IMR-90 (cell line): ENCODE results near the gene DISP2. TPM values are rescaled to one million over a fixed set of nuclear protein-coding genes. Genes with fewer than 3 reads are reported as not detected.

ENCODE experiments used
- ATAC-seq: fragments of 200-7000 bp; cut with Tn5 transposase; 2 replicates; pipeline ENCODE4 v1.9.1; 2020; ENCODE audit warnings: low read depth, mild to moderate bottlenecking, moderate library complexity
- BruUV-seq: library from RNA; stranded (reverse); fragments of 400-500 nt; replicated peaks from 2 replicates; lab custom pipeline; 2021; lab: Mats Ljungman, UMichigan
- CTCF ChIA-PET: fragments of 300-600 bp; formaldehyde crosslinking; extraction: SDS; loops from one replicate; lab custom pipeline; 2021; ENCODE audit warnings: antibody characterized with exemption; lab: Yijun Ruan, JAX
- POLR2A ChIA-PET: fragments of 300-600 bp; sonication (Branson Sonifier 250); formaldehyde crosslinking; loops from one replicate; lab custom pipeline; 2022; ENCODE audit warnings: antibody characterized with exemption; ENCODE audit not compliant: unreplicated experiment; lab: Charles Lee
- DNase-seq: peaks from one replicate; pipeline ENCODE4 v3.0.0; 2013
- H2AFZ ChIP-seq: replicated peaks from 2 replicates; pipeline ENCODE3; 2013; ENCODE audit warnings: low read length, mild to moderate bottlenecking; ENCODE audit not compliant: poor library complexity
- H2AK5ac ChIP-seq: 2 replicates; pipeline ENCODE4 v1.6.1; 2013; ENCODE audit warnings: low read depth, low read length, inconsistent platforms
- H2AK9ac ChIP-seq: replicated peaks from 2 replicates; pipeline ENCODE3; 2013; ENCODE audit warnings: mild to moderate bottlenecking, low read depth, low read length, moderate library complexity; ENCODE audit not compliant: poor library complexity
- H2BK120ac ChIP-seq: 2 replicates; pipeline ENCODE4 v1.6.1; 2013; ENCODE audit warnings: low read depth, low read length, inconsistent platforms
- H2BK15ac ChIP-seq: 3 replicates; pipeline ENCODE4 v1.6.1; 2013; ENCODE audit warnings: low read depth, low read length, inconsistent platforms
- H2BK20ac ChIP-seq: 2 replicates; pipeline ENCODE4 v1.6.1; 2013; ENCODE audit warnings: low read depth, mild to moderate bottlenecking, inconsistent platforms, low read length, moderate library complexity
- H2BK5ac ChIP-seq: 2 replicates; pipeline ENCODE4 v1.6.1; 2013; ENCODE audit warnings: mild to moderate bottlenecking, low read depth, low read length, inconsistent platforms; ENCODE audit not compliant: poor library complexity, severe bottlenecking
- H3K14ac ChIP-seq: replicated peaks from 2 replicates; pipeline ENCODE4 v1.6.1; 2013; ENCODE audit warnings: low read depth, low read length, inconsistent platforms
- H3K18ac ChIP-seq: 2 replicates; pipeline ENCODE4 v1.6.1; 2013; ENCODE audit warnings: low read depth, low read length, control low read depth
- H3K23ac ChIP-seq: 2 replicates; pipeline ENCODE4 v1.6.1; 2013; ENCODE audit warnings: low read depth, low read length, inconsistent platforms
- H3K27ac ChIP-seq: 2 replicates; pipeline ENCODE4 v1.5.1; 2013; ENCODE audit warnings: mild to moderate bottlenecking, control low read depth, low read length; ENCODE audit not compliant: insufficient read depth
- H3K27me3 ChIP-seq: 2 replicates; pipeline ENCODE4 v1.6.1; 2013; ENCODE audit warnings: low read length; ENCODE audit not compliant: control insufficient read depth, insufficient read depth
- H3K36me3 ChIP-seq: 2 replicates; pipeline ENCODE4 v1.6.1; 2013; ENCODE audit warnings: low read length, mixed read lengths; ENCODE audit not compliant: control insufficient read depth, insufficient read depth
- H3K4ac ChIP-seq: 2 replicates; pipeline ENCODE4 v1.6.1; 2013; ENCODE audit warnings: low read depth, low read length, inconsistent platforms
- H3K4me1 ChIP-seq: 2 replicates; pipeline ENCODE4 v1.6.1; 2013; ENCODE audit warnings: low read length, mixed read lengths; ENCODE audit not compliant: control insufficient read depth, insufficient read depth
- H3K4me2 ChIP-seq: 2 replicates; pipeline ENCODE4 v1.6.1; 2013; ENCODE audit warnings: low read depth, mild to moderate bottlenecking, control low read depth, low read length, moderate library complexity
- H3K4me3 ChIP-seq: 2 replicates; pipeline ENCODE4 v1.5.1; 2013; ENCODE audit warnings: low read depth, mild to moderate bottlenecking, control low read depth, low read length, moderate library complexity; ENCODE audit not compliant: insufficient read depth
- H3K56ac ChIP-seq: 2 replicates; pipeline ENCODE4 v1.6.1; 2013; ENCODE audit warnings: low read length, inconsistent platforms; ENCODE audit not compliant: insufficient read depth; ENCODE audit errors: extremely low read depth
- H3K79me1 ChIP-seq, 2 experiments: 2 replicates each; pipeline ENCODE4 v1.6.1; 2013; ENCODE audit warnings: low read length in 2 of 2, inconsistent platforms in 1 of 2, low read depth in 1 of 2
- H3K9ac ChIP-seq: 2 replicates; pipeline ENCODE4 v1.6.1; 2013; ENCODE audit warnings: low read depth, low read length, control low read depth
- H3K9me1 ChIP-seq: 2 replicates; pipeline ENCODE4 v1.6.1; 2013; ENCODE audit warnings: low read length, inconsistent platforms; ENCODE audit not compliant: insufficient read depth
- H3K9me3 ChIP-seq: 2 replicates; pipeline ENCODE4 v1.6.1; 2013; ENCODE audit warnings: low read length; ENCODE audit not compliant: control insufficient read depth, insufficient read depth
- H4K20me1 ChIP-seq: 2 replicates; pipeline ENCODE4 v1.6.1; 2013; ENCODE audit warnings: low read length, inconsistent platforms; ENCODE audit not compliant: insufficient read depth
- H4K5ac ChIP-seq: 2 replicates; pipeline ENCODE4 v1.6.1; 2013; ENCODE audit warnings: mild to moderate bottlenecking, low read depth, low read length, control low read depth
- H4K8ac ChIP-seq, 2 experiments: 2 replicates each; pipeline ENCODE4 v1.6.1; 2013; ENCODE audit warnings: low read depth in 2 of 2, low read length in 2 of 2, control low read depth in 1 of 2, inconsistent platforms in 1 of 2
- H4K91ac ChIP-seq: 2 replicates; pipeline ENCODE4 v1.6.1; 2013; ENCODE audit warnings: low read depth, low read length, inconsistent platforms; ENCODE audit not compliant: insufficient read depth
- MAZ ChIP-seq: IDR thresholded peaks from 2 replicates; pipeline ENCODE4 v1.6.1; 2012; ENCODE audit warnings: low read depth, mild to moderate bottlenecking, low read length, improper control_type of control experiment, moderate library complexity, borderline replicate concordance
- MXI1 ChIP-seq: IDR thresholded peaks from 2 replicates; pipeline ENCODE4 v1.6.1; 2012; ENCODE audit warnings: low read depth, mild to moderate bottlenecking, low read length, moderate library complexity, borderline replicate concordance
- NFE2L2 ChIP-seq: fragments of 150-350 bp; IDR thresholded peaks from 2 replicates; pipeline ENCODE4 v1.6.1; 2016; ENCODE audit warnings: low read depth, mild to moderate bottlenecking, low read length
- RAD21 ChIP-seq: IDR thresholded peaks from 2 replicates; pipeline ENCODE4 v1.6.1; 2012; ENCODE audit warnings: low read length, improper control_type of control experiment
- RFX5 ChIP-seq: IDR thresholded peaks from 2 replicates; pipeline ENCODE4 v1.8.0; 2012; ENCODE audit warnings: low read depth, mild to moderate bottlenecking, low read length, moderate library complexity
- SMC3 ChIP-seq: fragments of 150-350 bp; IDR thresholded peaks from 2 replicates; pipeline ENCODE4 v1.6.1; 2016; ENCODE audit warnings: low read depth, mild to moderate bottlenecking, antibody characterized with exemption, low read length, moderate library complexity
- WGBS, 2 experiments: methylation state at CpG; one replicate each; pipeline versions ENCODE4 v1.1.5 to v1.1.7; 2013; ENCODE audit warnings: missing lambda C conversion rate in 2 of 2; ENCODE audit not compliant: insufficient read length in 1 of 2; ENCODE audit errors: extremely low coverage in 2 of 2; 5-methylcytosine and 5-hydroxymethylcytosine counted together
- dilution Hi-C: fragments of 300-500 bp; cut with HindIII; formaldehyde crosslinking; loops from one replicate; pipeline ENCODE4 v1.14.3; 2018; ENCODE audit warnings: low sequenced_read_pairs; ENCODE audit not compliant: unreplicated experiment
- in situ Hi-C: fragments of 300-500 bp; cut with MboI; formaldehyde crosslinking; loops from 3 replicates; pipeline ENCODE4 v1.14.3; 2019; ENCODE audit warnings: low sequenced_read_pairs, inconsistent platforms, mixed read lengths
- intact Hi-C: fragments of 100-400 bp; cut with micrococcal nuclease; formaldehyde crosslinking; loops from 2 replicates; pipeline ENCODE4 v1.10.0; 2022
- polyA plus RNA-seq, 3 experiments: library from polyadenylated mRNA; depleted of rRNA; stranded (reverse); fragments of >200 nt; gene quantifications; 2 replicates each; pipeline ENCODE4 v1.2.3, GENCODE V29; 2012; ENCODE audit warnings: low replicate concordance in 1 of 3
- total RNA-seq: library from RNA; depleted of rRNA; stranded (reverse); fragments of >200 nt; gene quantifications from 2 replicates; pipeline ENCODE4 v1.2.3, GENCODE V29; 2012
- TF ChIP-seq, protein P1 (sequence below): fragments of 150-350 bp; IDR thresholded peaks from 2 replicates; pipeline ENCODE4 v1.6.1; 2017; ENCODE audit warnings: mild to moderate bottlenecking, antibody characterized with exemption, low read length, low read depth

The DISP2 gene
- total and polyA plus RNA-seq, 2 of the 4 experiments (the other 2 are of a cell fraction): 0.34 to 0.36 TPM

GRCh38 chr15:40410476-40410875 lies 52.5 kb downstream of the DISP2 start:
- dilution Hi-C loops: no loop called here
- no peaks in the 10 kb centered on the region for H4K20me1 ChIP-seq
- no peak overlapping the region for H3K27ac ChIP-seq
- H3K27me3 ChIP-seq: no peaks in the 10 kb centered on the region
- no peak overlapping the region for H3K4me2 ChIP-seq
- peaks cover 45% of the 10 kb centered on the region for H3K36me3 ChIP-seq
- H3K4me3 ChIP-seq: no peak overlapping the region
- TF ChIP-seq MAZ: no peak
- no peak for TF ChIP-seq NFE2L2
- TF ChIP-seq SMC3: no peak
- TF ChIP-seq, protein P1, sequence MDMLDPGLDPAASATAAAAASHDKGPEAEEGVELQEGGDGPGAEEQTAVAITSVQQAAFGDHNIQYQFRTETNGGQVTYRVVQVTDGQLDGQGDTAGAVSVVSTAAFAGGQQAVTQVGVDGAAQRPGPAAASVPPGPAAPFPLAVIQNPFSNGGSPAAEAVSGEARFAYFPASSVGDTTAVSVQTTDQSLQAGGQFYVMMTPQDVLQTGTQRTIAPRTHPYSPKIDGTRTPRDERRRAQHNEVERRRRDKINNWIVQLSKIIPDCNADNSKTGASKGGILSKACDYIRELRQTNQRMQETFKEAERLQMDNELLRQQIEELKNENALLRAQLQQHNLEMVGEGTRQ: no peak
- TF ChIP-seq RAD21: no peak
- TF ChIP-seq RFX5: no peak
- TF ChIP-seq MXI1: no peak
- H3K4ac ChIP-seq: no peak overlapping the region
- no peak overlapping the region for H3K18ac ChIP-seq
- intact Hi-C loops: no loop called here
- H3K9me3 ChIP-seq: no peaks in the 10 kb centered on the region
- WGBS, 2 experiments: no CpG with 5 or more reads among the region's 11 CpGs
- H2AK9ac ChIP-seq: no peak overlapping the region
- ChIA-PET CTCF (no interaction called here), POLR2A (no interaction called here)
- H4K5ac ChIP-seq: no peak overlapping the region
- no peak overlapping the region for H3K23ac ChIP-seq
- no peak overlapping the region for H3K56ac ChIP-seq
- H3K9ac ChIP-seq: no peak overlapping the region
- ATAC-seq (no peak), DNase-seq (no peak)
- no peaks in the 10 kb centered on the region for H3K9me1 ChIP-seq
- no peak overlapping the region for H2BK5ac ChIP-seq
- H2AFZ ChIP-seq: no peak overlapping the region
- H4K91ac ChIP-seq: no peak overlapping the region
- no peak overlapping the region for H2BK20ac ChIP-seq
- no peak overlapping the region for H3K14ac ChIP-seq
- BruUV-seq: no TSS peak
- peaks cover 3% of the 10 kb centered on the region for H3K4me1 ChIP-seq
- peaks cover 12 to 39% of the 10 kb centered on the region in 2 experiments for H3K79me1 ChIP-seq
- no peak overlapping the region for H2BK15ac ChIP-seq
- H2AK5ac ChIP-seq: no peak overlapping the region
- no peak overlapping the region for H4K8ac ChIP-seq
- no peak overlapping the region for H2BK120ac ChIP-seq
- in situ Hi-C loops: no loop called here
